Osteocyte (in vitro differentiated cells): ENCODE results near the gene SMARCE1. TPM values are rescaled to one million over a fixed set of nuclear protein-coding genes. Genes with fewer than 3 reads are reported as not detected.

Experiments used
- DNase-seq: peaks from one replicate; pipeline ENCODE4 v3.0.0; 2021; ENCODE audit warnings: mixed read lengths; ENCODE audit not compliant: unreplicated experiment; ENCODE audit errors: extremely low spot score
- H3K27ac Mint-ChIP-seq: one replicate; pipeline ENCODE4 v1.8.0; 2021; ENCODE audit warnings: mild to moderate bottlenecking, mixed read lengths; ENCODE audit not compliant: unreplicated experiment
- H3K27me3 Mint-ChIP-seq: one replicate; pipeline ENCODE4 v1.8.0; 2021; ENCODE audit warnings: mixed read lengths; ENCODE audit not compliant: unreplicated experiment
- H3K36me3 Mint-ChIP-seq: one replicate; pipeline ENCODE4 v1.8.0; 2021; ENCODE audit warnings: mixed read lengths; ENCODE audit not compliant: unreplicated experiment
- H3K4me1 Mint-ChIP-seq: one replicate; pipeline ENCODE4 v1.8.0; 2021; ENCODE audit warnings: mixed read lengths; ENCODE audit not compliant: unreplicated experiment
- H3K4me3 Mint-ChIP-seq: one replicate; pipeline ENCODE4 v1.8.0; 2021; ENCODE audit warnings: mild to moderate bottlenecking, moderate library complexity, mixed read lengths; ENCODE audit not compliant: unreplicated experiment
- H3K9me3 Mint-ChIP-seq: one replicate; pipeline ENCODE4 v1.8.0; 2021; ENCODE audit warnings: mixed read lengths; ENCODE audit not compliant: unreplicated experiment
- CTCF ChIP-seq: fragments of 200-600 bp; sonication (generic); IDR thresholded peaks from 2 replicates; pipeline ENCODE4 v1.5.0; 2021; ENCODE audit warnings: antibody characterized with exemption, mild to moderate bottlenecking, moderate library complexity
- total RNA-seq: library from RNA; stranded (reverse); gene quantifications from 2 replicates; pipeline ENCODE4 v1.2.1, GENCODE V29; 2021

Gene SMARCE1
- total RNA-seq, 1 donor from 2014 or later = 145 TPM

DNA sequence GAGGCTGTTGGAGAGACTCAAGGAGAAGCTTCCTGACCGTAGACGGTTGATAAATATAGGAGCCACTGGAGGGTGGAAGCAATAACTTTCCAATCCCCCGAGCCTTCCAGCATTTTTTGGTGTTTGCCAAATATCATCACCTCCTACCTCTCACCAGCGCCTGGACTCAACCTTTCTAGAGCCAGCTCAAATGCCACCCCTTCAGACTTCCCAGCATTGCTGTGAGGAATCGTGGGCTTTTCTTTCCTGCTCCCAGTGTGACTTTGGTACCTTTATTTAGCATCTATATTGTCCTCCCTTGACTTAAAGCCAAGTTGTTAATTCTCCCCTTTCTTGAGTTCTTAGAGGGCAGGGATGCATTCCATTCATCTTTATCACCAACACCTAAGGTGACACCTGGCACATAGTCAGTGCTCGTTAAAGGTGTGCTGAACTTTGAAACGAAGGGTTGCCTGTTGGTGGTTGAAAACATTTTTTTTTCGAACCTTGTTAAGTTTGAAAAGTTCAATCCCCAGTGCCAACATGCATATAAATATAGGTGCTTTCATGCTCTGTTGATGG lies 47.1 kb downstream of the SMARCE1 start:
- peak; percentile 36 for DNase-seq
- H3K4me3 Mint-ChIP-seq = no peak overlapping the region
- peaks cover 22% of the 10 kb centered on the region for H3K27me3 Mint-ChIP-seq
- peaks cover 2% of the 10 kb centered on the region for H3K4me1 Mint-ChIP-seq
- H3K9me3 Mint-ChIP-seq = no peaks in the 10 kb centered on the region
- H3K36me3 Mint-ChIP-seq = no peaks in the 10 kb centered on the region
- H3K27ac Mint-ChIP-seq = no peak overlapping the region
- TF ChIP-seq CTCF = no peak

DNA sequence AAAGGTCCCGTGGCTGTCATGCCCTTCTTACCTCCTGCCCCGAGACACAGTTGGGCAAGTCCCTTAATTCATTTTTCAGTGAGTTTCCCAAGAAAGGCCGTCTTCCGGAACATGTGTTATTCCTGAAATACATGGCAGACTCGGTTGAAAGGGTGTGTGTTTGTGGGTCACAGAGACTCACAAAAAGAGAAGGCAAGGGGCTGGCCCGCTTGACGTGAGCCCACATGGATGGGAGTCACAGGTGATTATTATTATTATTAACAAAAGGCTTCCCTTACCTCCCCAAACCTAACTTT lies 48.2 kb downstream of the SMARCE1 start:
- no peaks in the 10 kb centered on the region for H3K36me3 Mint-ChIP-seq
- H3K4me3 Mint-ChIP-seq = no peak overlapping the region
- no peak for TF ChIP-seq CTCF
- no peak overlapping the region for H3K27ac Mint-ChIP-seq
- DNase-seq = peak; percentile 32
- H3K9me3 Mint-ChIP-seq = no peaks in the 10 kb centered on the region
- peaks cover 2% of the 10 kb centered on the region for H3K4me1 Mint-ChIP-seq
- peaks cover 24% of the 10 kb centered on the region for H3K27me3 Mint-ChIP-seq

DNA sequence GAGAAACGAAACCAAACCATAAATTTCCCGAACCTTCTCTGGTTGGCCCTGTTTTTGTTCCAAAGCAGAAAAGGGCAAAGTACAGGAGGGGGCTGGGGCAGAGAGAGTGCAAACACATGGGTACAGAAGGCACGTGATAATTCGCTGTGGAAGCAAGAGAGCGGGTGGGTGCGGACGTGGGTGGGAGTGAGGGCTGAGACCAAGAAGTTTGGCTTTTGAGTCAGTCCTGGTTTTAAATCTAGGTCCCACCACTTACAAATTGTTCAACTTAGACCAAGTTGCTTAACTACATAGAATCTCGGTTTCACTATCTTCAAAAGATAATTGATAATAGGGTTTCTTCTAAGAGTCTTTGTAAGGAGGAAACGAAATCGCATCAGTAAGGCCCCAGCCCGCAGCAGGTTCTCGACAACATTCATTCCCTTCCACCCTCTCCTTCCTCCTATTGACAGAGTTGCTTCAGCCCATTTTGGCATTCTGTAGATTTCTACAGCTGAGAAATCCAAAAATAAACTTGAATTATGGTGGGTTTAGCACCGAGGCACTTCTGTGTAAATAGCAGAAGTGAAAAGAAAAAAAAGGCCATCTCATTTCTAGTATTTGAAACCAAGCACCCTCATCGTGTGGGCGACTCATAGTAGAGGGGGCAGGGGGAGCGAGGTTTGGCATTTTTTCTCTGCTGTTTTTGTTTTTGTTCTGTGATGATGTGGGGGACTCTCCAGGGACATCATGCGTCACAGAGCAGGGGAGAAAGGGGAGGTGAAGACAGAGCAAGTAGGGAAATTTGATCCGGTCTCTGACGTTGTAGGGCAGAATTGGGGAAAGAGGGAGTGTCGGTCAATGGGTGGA lies 48.8 kb downstream of the SMARCE1 start:
- Mint-ChIP-seq H3K27me3 (peaks cover 20% of the 10 kb centered on the region), H3K4me1 (peaks cover 2% of the 10 kb centered on the region), H3K9me3 (no peaks in the 10 kb centered on the region), H3K4me3 (no peak overlapping the region), H3K36me3 (no peaks in the 10 kb centered on the region), H3K27ac (no peak overlapping the region)
- DNase-seq = peak; percentile 42
- TF ChIP-seq CTCF = no peak

DNA sequence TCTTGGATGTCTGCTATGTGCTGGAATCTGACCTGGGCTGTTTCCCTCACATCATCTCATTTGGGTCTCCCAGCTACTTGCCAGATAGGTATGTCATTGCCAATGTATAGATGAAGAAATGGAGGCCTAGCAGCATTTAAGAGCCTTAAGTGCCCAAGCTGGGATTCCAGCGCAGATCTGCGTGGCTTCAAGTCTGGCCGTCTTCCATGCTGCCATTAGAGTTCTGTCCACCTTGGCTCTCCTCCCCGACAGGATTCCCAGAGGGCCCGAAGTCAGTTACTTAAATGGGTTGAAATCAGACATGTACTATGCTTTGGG lies 49.4 kb downstream of the SMARCE1 start:
- no peak overlapping the region for H3K4me3 Mint-ChIP-seq
- DNase-seq = peak; percentile 42
- peaks cover 20% of the 10 kb centered on the region for H3K27me3 Mint-ChIP-seq
- no peaks in the 10 kb centered on the region for H3K9me3 Mint-ChIP-seq
- H3K4me1 Mint-ChIP-seq = peaks cover 2% of the 10 kb centered on the region
- no peaks in the 10 kb centered on the region for H3K36me3 Mint-ChIP-seq
- H3K27ac Mint-ChIP-seq = no peak overlapping the region
- TF ChIP-seq CTCF = no peak

DNA sequence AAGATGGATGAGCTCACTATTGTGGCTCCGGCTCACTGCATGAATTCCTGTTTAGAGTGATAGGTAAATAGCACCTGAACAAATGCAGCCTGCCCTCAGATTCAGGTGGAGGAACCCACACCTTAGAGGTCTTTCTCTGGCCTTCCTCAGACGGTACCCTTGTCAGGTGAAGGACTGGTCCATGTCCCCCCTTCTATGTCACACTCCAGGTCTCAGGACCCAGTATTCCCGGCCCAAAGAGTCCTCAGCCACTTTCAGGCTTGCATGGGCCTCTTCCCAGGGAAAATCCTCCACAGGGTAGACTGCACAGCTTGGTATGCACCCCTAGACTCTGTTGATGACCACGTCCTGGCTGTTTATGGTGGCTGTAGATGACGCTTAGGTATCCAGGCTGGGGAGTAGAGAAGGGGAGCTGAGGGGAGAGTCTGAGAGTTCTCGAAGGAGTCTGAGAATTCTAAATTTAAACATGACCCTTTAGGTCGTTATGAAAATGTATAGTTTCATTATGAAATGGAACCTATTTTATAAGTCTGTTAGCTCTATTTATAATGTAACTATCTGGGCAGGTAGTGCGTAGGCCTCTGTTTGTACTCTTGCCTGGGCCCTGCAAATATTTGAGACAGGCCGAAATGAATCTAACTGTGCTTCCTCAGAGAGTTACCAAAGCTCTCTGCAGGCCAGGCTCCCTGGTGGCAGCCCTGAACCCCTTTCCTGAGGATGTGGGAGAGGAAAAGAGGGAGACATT lies 49.9 kb downstream of the SMARCE1 start:
- Mint-ChIP-seq H3K27me3 (peaks cover 20% of the 10 kb centered on the region), H3K4me1 (peaks cover 2% of the 10 kb centered on the region), H3K36me3 (no peaks in the 10 kb centered on the region), H3K9me3 (no peaks in the 10 kb centered on the region), H3K27ac (no peak overlapping the region), H3K4me3 (no peak overlapping the region)
- no peak for TF ChIP-seq CTCF
- DNase-seq = peak; percentile 60
